ENCODE results near the gene BANP.
"Not testable (repeated sequence)": the region's sequence is repeated elsewhere in the genome, so short reads cannot be mapped to it uniquely, and the experiment has no call there.

BANP gene

GRCh38 chr16:88110875-88111494 lies 159.8 kb downstream of the BANP start:
- not testable (repeated sequence) for H3K27ac ChIP-seq (ENCODE audit: low read depth, low read length); H3K4me1 ChIP-seq (ENCODE audit: control insufficient read depth in 1 of 2, insufficient read depth in 2 of 2, low read length in 2 of 2); H3K9ac ChIP-seq (ENCODE audit: low read depth in 1 of 2, low read length in 2 of 2); H3K36me3 ChIP-seq (ENCODE audit: control insufficient read depth in 1 of 2, insufficient read depth in 2 of 2, low read length in 2 of 2); H3K9me3 ChIP-seq (ENCODE audit: control insufficient read depth in 1 of 2, low read length in 2 of 2); H3K4me3 ChIP-seq (ENCODE audit: low read depth in 1 of 2, low read length in 2 of 2); H3K27me3 ChIP-seq (ENCODE audit: control insufficient read depth in 1 of 2, insufficient read depth in 2 of 2, low read length in 2 of 2)

- H3K9ac ChIP-seq (ENCODE audit: low read depth in 1 of 2, low read length in 2 of 2); H3K4me1 ChIP-seq (ENCODE audit: control insufficient read depth in 1 of 2, insufficient read depth in 2 of 2, low read length in 2 of 2); H3K4me3 ChIP-seq (ENCODE audit: low read depth in 1 of 2, low read length in 2 of 2); H3K9me3 ChIP-seq (ENCODE audit: control insufficient read depth in 1 of 2, low read length in 2 of 2); H3K27me3 ChIP-seq (ENCODE audit: control insufficient read depth in 1 of 2, insufficient read depth in 2 of 2, low read length in 2 of 2); H3K36me3 ChIP-seq (ENCODE audit: control insufficient read depth in 1 of 2, insufficient read depth in 2 of 2, low read length in 2 of 2); H3K27ac ChIP-seq (ENCODE audit: low read depth, low read length): not testable (repeated sequence)
Measured at GRCh38 chr16:88111976-88112375, 160.7 kb downstream of the BANP start.

- H3K27me3 ChIP-seq (ENCODE audit: control insufficient read depth in 1 of 2, insufficient read depth in 2 of 2, low read length in 2 of 2), result peaks cover 0 to 5% of the 10 kb centered on the region in 2 donors
- H3K36me3 ChIP-seq (ENCODE audit: control insufficient read depth in 1 of 2, insufficient read depth in 2 of 2, low read length in 2 of 2), result no peaks in the 10 kb centered on the region
- no peaks in the 10 kb centered on the region for H3K4me1 ChIP-seq (ENCODE audit: control insufficient read depth in 1 of 2, insufficient read depth in 2 of 2, low read length in 2 of 2)
- no peak overlapping the region for H3K9ac ChIP-seq (ENCODE audit: low read depth in 1 of 2, low read length in 2 of 2)
- H3K9me3 ChIP-seq (ENCODE audit: control insufficient read depth in 1 of 2, low read length in 2 of 2), result no peaks in the 10 kb centered on the region
- no peak overlapping the region for H3K4me3 ChIP-seq (ENCODE audit: low read depth in 1 of 2, low read length in 2 of 2)
- H3K27ac ChIP-seq (ENCODE audit: low read depth, low read length), result no peak overlapping the region
Measured at GRCh38 chr16:88113545-88114045, 162.4 kb downstream of the BANP start.

GRCh38 chr16:88114541-88115228 lies 163.5 kb downstream of the BANP start:
- not testable (repeated sequence) for H3K27me3 ChIP-seq (ENCODE audit: control insufficient read depth in 1 of 2, insufficient read depth in 2 of 2, low read length in 2 of 2); H3K4me1 ChIP-seq (ENCODE audit: control insufficient read depth in 1 of 2, insufficient read depth in 2 of 2, low read length in 2 of 2); H3K9ac ChIP-seq (ENCODE audit: low read depth in 1 of 2, low read length in 2 of 2); H3K9me3 ChIP-seq (ENCODE audit: control insufficient read depth in 1 of 2, low read length in 2 of 2); H3K27ac ChIP-seq (ENCODE audit: low read depth, low read length); H3K4me3 ChIP-seq (ENCODE audit: low read depth in 1 of 2, low read length in 2 of 2); H3K36me3 ChIP-seq (ENCODE audit: control insufficient read depth in 1 of 2, insufficient read depth in 2 of 2, low read length in 2 of 2)

- Histone ChIP-seq H3K27ac (ENCODE audit: low read depth, low read length) (no peak overlapping the region), H3K27me3 (ENCODE audit: control insufficient read depth in 1 of 2, insufficient read depth in 2 of 2, low read length in 2 of 2) (peaks cover 0 to 5% of the 10 kb centered on the region in 2 donors), H3K9ac (ENCODE audit: low read depth in 1 of 2, low read length in 2 of 2) (no peak overlapping the region), H3K4me1 (ENCODE audit: control insufficient read depth in 1 of 2, insufficient read depth in 2 of 2, low read length in 2 of 2) (no peaks in the 10 kb centered on the region), H3K9me3 (ENCODE audit: control insufficient read depth in 1 of 2, low read length in 2 of 2) (no peaks in the 10 kb centered on the region), H3K36me3 (ENCODE audit: control insufficient read depth in 1 of 2, insufficient read depth in 2 of 2, low read length in 2 of 2) (no peaks in the 10 kb centered on the region), H3K4me3 (ENCODE audit: low read depth in 1 of 2, low read length in 2 of 2) (no peak overlapping the region)
Measured at GRCh38 chr16:88116121-88116520, 164.9 kb downstream of the BANP start.

GRCh38 chr16:88117476-88117868 lies 166.2 kb downstream of the BANP start:
- peaks cover 0 to 5% of the 10 kb centered on the region in 2 donors for H3K27me3 ChIP-seq (ENCODE audit: control insufficient read depth in 1 of 2, insufficient read depth in 2 of 2, low read length in 2 of 2)
- H3K9ac ChIP-seq (ENCODE audit: low read depth in 1 of 2, low read length in 2 of 2), result no peak overlapping the region
- no peaks in the 10 kb centered on the region for H3K9me3 ChIP-seq (ENCODE audit: control insufficient read depth in 1 of 2, low read length in 2 of 2)
- no peaks in the 10 kb centered on the region for H3K36me3 ChIP-seq (ENCODE audit: control insufficient read depth in 1 of 2, insufficient read depth in 2 of 2, low read length in 2 of 2)
- no peak overlapping the region for H3K4me3 ChIP-seq (ENCODE audit: low read depth in 1 of 2, low read length in 2 of 2)
- H3K27ac ChIP-seq (ENCODE audit: low read depth, low read length), result no peak overlapping the region
- no peaks in the 10 kb centered on the region for H3K4me1 ChIP-seq (ENCODE audit: control insufficient read depth in 1 of 2, insufficient read depth in 2 of 2, low read length in 2 of 2)

GRCh38 chr16:88118376-88118775 lies 167.1 kb downstream of the BANP start:
- no peak overlapping the region for H3K4me3 ChIP-seq (ENCODE audit: low read depth in 1 of 2, low read length in 2 of 2)
- no peaks in the 10 kb centered on the region for H3K4me1 ChIP-seq (ENCODE audit: control insufficient read depth in 1 of 2, insufficient read depth in 2 of 2, low read length in 2 of 2)
- no peak overlapping the region for H3K27ac ChIP-seq (ENCODE audit: low read depth, low read length)
- no peaks in the 10 kb centered on the region for H3K9me3 ChIP-seq (ENCODE audit: control insufficient read depth in 1 of 2, low read length in 2 of 2)
- H3K9ac ChIP-seq (ENCODE audit: low read depth in 1 of 2, low read length in 2 of 2), result no peak overlapping the region
- H3K27me3 ChIP-seq (ENCODE audit: control insufficient read depth in 1 of 2, insufficient read depth in 2 of 2, low read length in 2 of 2), result peaks cover 0 to 5% of the 10 kb centered on the region in 2 donors
- H3K36me3 ChIP-seq (ENCODE audit: control insufficient read depth in 1 of 2, insufficient read depth in 2 of 2, low read length in 2 of 2), result no peaks in the 10 kb centered on the region

- H3K36me3 ChIP-seq (ENCODE audit: control insufficient read depth in 1 of 2, insufficient read depth in 2 of 2, low read length in 2 of 2); H3K27me3 ChIP-seq (ENCODE audit: control insufficient read depth in 1 of 2, insufficient read depth in 2 of 2, low read length in 2 of 2); H3K9me3 ChIP-seq (ENCODE audit: control insufficient read depth in 1 of 2, low read length in 2 of 2); H3K27ac ChIP-seq (ENCODE audit: low read depth, low read length); H3K4me3 ChIP-seq (ENCODE audit: low read depth in 1 of 2, low read length in 2 of 2); H3K4me1 ChIP-seq (ENCODE audit: control insufficient read depth in 1 of 2, insufficient read depth in 2 of 2, low read length in 2 of 2); H3K9ac ChIP-seq (ENCODE audit: low read depth in 1 of 2, low read length in 2 of 2): not testable (repeated sequence)
Measured at GRCh38 chr16:88118852-88119741, 167.9 kb downstream of the BANP start.

- H3K27me3 ChIP-seq (ENCODE audit: control insufficient read depth in 1 of 2, insufficient read depth in 2 of 2, low read length in 2 of 2); H3K4me3 ChIP-seq (ENCODE audit: low read depth in 1 of 2, low read length in 2 of 2); H3K36me3 ChIP-seq (ENCODE audit: control insufficient read depth in 1 of 2, insufficient read depth in 2 of 2, low read length in 2 of 2); H3K9ac ChIP-seq (ENCODE audit: low read depth in 1 of 2, low read length in 2 of 2); H3K4me1 ChIP-seq (ENCODE audit: control insufficient read depth in 1 of 2, insufficient read depth in 2 of 2, low read length in 2 of 2); H3K27ac ChIP-seq (ENCODE audit: low read depth, low read length); H3K9me3 ChIP-seq (ENCODE audit: control insufficient read depth in 1 of 2, low read length in 2 of 2): not testable (repeated sequence)
Measured at GRCh38 chr16:88119881-88120751, 168.9 kb downstream of the BANP start.
